Stimulated activated naive CD8-positive, alpha-beta T cell treated with anti-CD3 and anti-CD28 coated beads, Interleukin-15, Interleukin-2, amounts not matched to agents 100 U/mL and 50 U/mL, for 24 hours (primary cell): ENCODE measurements around the gene SCAMP5.

ENCODE experiments used
- ATAC-seq: fragments of 150-1000 bp; cut with Tn5 transposase; one replicate; pipeline ENCODE4 v1.10.0; 2021
- DNase-seq: peaks from one replicate; pipeline ENCODE4 v3.0.0; 2021

SCAMP5 gene

DNA sequence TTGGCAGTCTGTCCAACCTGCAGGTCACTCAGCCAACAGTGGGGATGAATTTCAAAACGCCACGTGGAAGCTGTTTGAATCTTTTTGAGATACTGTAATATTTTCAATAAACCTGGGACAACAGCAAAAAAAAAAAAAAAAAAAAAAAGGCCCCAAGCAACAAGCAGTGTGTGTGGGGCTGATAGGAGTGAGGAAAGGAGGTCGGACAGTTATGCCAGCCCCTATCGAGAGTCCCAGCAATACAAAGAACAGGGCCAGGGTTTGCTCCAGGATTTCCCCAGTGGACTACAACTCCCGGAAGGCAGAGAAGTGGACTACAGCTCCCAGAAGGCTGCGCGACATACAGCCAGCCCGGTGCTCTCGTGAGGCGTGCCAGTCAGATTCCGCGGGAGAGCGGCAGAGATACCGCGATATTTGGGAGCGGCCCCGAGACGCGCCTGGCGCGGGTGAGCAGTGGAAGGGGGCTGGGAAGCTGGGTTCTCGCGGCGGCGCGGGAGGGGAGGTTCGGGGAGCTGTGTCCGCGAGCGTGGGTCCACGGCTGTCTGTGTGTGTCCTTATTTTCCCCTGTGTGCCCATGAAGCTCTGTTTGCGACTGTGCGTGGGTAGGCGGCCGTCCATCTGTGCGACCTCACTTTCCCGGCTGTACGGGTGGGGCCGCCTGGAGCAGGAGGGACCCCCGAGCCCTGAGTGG, 28.0 kb downstream of the SCAMP5 start, which contains the start of gene PPCDC:
Gene PPCDC (plus strand): TSS at position 410 of the 691 bp plus-strand sequence. CDS start 4,729 bp downstream, outside the sequence.
- DNase-seq (peak; percentile 95), ATAC-seq (peak; percentile 99)

DNA sequence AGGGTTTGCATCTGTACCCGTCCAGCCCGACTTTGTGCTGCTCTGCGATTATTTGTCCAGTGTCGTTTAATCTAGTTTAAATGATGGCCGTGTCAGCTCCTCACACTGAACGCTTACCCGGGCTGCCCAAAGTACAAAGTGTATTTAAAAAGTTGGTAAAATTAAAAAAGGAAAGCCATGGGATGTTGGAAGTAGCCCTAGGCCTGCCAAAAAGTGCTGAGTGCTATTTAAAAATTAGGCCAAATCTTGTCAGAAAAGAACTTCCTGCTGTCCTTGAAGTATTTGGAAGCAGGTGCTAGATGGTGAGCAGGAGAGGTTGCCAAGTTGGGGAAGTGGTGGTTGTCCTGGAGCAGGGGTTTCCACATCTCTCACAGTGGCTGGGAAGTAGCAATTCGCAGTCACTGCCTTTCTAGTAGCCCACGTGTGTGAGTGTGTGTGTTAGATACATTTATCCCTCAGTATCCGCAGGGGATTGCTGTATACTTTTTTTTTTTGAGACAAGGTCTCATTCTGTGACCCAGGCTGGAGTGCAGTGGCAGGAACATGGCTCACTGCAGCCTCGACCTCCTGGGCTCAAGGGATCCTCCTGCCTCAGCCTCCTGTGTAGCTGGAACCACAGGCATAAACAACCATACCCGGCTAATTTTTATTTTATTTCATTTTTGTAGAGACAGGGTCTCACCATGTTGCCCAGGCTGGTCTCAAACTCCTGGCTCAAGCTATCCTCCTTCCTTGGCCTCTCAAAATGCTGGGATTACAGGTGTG, 28.7 kb downstream of the SCAMP5 start:
- DNase-seq: no peak

DNA sequence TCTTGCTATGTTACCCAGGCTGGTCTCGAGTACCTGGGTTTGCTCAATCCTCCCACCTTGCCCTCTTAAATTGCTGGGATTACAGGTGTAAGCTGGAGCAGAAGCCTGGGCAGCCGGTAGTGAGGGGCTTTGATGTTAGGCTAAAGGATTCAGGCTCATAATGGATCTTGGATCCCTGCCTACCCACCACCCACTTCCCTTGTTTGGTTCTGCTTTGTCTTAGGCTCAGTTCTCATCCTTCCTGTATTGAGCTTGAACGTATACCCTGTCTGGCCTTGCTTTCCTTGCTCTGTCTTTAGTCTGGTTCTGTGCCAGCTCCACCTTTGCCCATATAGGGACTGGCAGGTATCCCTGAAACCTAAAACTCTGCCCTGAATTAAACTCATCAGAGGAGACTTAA, 29.7 kb downstream of the SCAMP5 start:
- DNase-seq (no peak), ATAC-seq (no peak)

More for the DNA sequence above, 28.7 kb downstream of the SCAMP5 start:
- no peak for ATAC-seq

DNA sequence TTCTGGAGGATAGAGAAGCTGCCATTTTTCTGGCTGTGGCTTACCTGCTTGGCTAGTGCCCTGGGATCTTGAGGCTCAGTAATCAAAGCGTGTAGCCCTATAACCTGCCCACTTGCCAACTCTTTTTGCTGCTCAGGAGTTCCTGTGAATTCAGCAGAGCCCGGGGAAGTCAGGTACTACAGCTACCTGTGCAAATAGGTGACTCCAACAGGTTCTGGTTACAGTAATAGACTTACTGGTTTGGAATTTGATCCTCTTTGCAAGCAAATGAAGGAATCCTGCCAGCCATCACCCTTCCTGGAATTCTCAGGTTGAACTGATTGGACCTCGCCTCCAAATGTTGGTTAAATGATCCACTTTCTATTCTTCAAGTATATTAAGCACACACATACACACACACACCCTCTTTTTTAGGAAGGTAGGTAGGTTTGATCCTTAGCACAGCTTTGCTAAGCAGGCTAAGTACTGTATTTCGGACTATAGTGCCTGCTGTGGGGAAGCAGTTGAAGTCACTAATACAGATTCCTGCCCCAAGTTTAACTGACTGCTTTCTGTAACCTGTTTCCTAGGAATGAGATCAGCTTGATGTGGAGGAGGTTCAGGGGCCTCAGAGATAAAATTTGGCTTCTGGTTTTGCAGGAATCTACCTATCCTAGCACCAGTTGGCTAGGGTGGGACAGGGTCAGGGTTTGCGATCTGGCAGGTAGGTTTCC, 30.3 kb downstream of the SCAMP5 start:
- ATAC-seq (no peak), DNase-seq (no peak)

DNA sequence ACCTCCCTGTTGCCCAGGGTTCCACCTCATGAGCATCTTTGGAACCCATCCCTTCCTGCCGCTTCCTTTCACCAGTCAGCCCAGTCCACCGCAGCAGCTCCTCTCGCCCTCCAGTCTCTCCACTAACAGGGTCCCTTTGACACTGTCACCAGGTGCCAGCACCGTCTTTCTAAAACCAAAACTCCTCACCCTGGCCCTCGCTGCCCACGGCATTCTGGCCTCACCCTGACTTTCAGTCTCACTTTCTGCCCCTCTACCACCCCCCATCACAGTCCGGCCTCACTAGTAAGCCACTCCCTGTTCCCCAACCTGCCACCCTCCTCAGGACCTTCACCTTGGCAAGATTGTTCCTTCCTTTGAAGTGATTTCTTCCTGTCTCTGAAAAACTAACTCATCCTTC, 32.2 kb downstream of the SCAMP5 start:
- ATAC-seq (no peak), DNase-seq (no peak)

DNA sequence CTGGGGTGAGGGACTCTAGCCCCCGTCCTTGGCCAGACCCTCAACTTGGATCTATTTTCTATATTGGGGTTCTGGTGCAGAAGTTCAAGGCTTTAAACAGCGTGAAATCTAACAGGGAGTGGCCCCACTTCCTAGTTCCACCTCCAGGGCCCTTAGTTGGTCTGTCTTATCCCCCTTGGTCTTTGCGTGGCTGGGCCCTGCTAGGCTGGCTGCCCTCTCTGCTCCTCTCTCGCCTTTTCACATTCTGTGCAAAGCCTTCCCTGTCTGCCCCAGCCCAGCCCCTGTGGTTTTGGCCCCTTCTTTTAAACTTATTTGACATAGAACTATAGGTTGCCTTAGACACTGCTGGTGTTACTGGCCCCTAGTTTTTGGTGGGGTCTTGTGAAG, 33.6 kb downstream of the SCAMP5 start:
- no peak for ATAC-seq
- no peak for DNase-seq

DNA sequence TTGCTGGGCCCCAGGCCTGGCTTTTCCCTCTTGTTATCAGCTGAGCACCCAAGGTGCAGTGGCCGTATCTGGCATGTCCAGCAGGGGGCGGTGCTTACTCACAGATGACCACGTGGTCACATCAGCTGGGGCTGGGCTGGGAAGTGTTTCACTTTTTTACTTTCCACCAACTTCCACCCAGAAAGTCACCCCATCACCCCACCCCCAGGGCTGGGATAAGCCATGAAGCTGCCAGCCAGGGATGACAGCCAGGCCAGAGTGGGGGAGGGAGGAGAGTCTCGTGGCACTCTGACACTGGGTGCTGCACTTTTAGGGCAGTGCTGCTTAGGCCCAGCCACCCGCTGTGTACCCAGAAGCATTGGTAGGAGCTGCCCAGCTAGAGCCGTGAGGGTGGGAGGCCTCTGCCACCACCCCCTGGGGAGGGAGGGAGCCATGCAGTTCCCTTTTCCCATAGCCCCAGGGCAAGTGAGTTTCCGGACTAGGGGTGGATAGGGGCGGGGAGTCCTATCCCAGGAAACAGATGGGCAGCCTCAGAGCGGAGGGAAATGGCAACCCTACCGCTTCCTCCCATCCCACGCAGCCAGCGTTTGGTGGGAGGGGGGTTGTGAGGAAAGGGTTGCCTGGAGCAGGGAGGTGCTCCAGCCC, 34.1 kb downstream of the SCAMP5 start:
- peak; percentile 77 for ATAC-seq
- peak; percentile 93 for DNase-seq

DNA sequence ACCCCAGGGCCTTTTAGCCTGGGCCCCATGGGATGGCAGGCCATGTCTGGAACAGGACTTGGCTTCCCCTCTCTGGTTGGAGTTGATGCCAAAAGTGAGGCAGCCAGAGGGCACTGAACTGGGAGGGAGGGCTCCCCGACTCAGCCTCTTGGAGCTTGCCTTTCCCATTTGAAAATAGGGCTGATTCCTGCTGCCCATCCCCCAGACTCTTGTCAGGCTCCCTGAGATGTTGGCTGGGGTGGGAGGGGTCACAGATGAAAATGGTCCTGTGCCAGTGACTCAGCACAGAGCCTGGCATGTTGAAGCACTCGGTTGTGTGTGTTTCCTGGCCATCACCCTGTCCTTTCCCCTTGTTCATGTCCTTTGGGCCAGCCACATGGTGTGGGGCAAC, 34.7 kb downstream of the SCAMP5 start:
- ATAC-seq: no peak
- DNase-seq: no peak

DNA sequence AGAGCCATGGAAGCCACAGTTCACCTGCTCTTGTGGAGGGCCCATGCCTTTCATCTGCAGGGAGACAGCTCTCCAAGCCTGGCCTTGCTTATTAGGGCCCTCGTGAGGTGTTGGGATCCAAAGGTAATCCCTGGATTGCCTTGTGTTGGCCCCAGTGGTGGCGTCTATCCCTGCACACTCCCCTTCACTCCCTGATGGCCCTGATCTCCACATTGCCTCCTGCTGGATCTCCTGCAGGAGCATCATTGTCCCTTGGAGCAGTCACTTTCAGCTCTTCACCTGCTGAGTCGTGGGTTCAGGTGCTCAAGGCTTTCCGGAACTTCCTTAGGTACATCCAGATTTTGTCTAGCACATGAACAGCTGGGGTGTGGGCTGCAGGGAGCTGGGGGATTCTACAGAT, 35.1 kb downstream of the SCAMP5 start:
- no peak for DNase-seq
- no peak for ATAC-seq

DNA sequence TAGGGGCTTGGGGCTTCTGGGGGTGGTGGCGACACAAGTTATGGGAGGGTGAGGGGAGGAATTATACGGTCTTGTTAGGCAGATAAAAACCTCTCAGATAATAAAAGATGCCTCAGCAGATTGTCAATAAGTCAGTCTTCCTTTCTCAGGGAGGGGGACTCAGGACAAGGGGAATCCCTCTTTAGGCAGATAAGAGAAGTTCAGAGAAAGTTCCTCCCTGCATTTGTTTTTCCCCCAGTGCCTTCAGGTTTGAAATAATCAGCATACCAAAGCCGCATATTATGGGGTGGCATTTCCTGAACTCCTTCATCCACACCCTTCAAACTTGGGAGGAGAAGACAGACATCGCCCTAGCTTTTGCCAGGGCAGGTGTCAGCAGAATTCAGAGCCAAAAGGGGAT, 36.5 kb downstream of the SCAMP5 start:
- ATAC-seq (no peak), DNase-seq (no peak)

DNA sequence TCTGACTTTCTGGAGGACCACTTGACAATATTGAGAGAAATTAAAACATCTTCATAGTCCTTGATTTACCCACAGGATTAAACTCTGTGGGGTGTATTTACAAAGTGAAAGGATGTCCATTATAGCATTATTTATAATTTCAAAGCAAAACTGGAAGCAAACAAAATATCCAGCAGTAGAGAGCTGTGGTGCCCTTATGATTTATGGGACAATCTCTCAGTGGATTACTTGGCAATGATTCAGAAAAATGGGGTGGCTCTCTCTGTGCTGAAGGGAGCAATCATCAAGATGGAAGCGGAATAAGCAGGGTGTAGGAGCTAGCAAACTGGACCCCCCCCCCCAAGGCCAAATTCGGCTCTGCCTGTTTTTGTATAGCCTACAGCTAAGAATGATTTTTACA, 37.0 kb downstream of the SCAMP5 start:
- DNase-seq: no peak
- ATAC-seq: no peak

DNA sequence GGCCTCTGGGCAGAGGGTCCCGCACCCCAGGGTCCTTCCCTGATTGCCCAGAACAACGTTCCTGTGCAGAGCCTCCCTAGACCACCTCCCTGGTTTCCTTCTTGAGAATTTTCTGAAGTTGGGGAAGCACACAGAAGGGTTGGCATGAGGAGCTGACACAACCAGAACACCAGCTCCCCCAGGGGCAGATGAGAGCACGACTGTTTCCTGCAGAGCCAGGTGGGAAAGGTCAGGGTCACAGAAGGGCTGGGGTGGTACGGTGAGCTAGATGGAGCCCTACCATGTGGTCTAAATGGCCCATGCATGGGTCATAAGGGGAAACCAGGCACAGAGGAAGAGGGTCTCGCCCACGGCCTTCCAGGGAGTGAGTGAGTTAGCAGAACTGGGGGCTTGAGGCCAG, 38.4 kb downstream of the SCAMP5 start:
- DNase-seq (no peak), ATAC-seq (no peak)

DNA sequence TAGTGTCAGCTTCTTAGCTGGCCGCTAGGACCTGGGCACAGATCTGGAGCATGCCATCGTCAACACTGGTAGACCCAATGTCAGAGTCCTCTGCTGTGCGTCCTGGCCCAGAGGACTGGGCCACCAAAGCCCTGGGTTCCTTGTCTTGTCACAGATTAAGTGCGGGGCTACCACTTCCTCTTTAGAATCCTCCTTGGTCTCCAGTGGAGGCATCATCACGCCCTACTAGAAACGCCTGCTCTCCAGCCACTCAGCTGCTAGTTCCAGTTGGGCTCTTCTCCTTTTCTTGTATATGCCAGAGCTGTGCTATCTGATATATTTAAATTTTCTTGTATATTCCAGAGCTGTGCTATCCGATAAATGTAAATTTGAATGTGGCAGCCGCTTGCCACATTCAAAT, 39.3 kb downstream of the SCAMP5 start:
- ATAC-seq (no peak), DNase-seq (no peak)

DNA sequence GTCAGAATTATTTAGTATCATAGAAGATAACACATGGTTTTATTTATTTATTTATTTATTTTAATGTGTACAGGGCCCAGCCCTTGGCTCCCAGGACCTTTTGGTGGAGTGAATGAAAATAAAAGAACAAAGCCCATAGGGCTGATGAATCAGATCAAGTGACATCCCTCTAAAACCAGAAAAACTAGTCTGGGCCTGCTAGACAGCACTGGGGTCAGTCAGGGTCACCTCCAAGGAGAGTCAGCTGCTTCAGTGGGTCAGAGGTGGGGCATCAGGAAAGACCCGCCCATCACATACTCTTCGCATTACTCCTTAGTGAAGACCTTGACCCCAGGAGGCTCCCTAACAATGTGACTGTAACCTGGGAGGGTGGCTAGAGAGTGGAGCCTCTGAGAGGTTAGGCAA, 40.9 kb downstream of the SCAMP5 start:
- ATAC-seq: no peak
- no peak for DNase-seq

DNA sequence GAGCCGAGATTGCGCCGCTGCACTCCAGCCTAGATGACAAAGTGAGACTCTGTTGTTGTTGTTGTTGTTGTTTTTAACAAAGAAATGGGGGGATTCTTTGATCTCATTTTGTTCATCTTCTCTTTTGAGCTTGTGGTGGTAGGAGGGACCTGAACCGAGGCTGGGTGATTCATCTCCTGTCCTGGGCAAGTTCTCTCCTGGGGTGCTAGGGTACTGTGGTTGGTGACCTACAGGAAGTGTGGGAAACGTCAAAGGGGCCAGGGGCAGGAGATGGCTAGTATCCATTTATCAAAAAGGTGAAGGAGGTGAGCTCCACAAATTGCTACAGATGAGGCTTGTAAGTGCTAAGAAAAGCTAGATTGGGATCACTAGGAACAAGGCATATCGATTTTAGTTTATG, 42.3 kb downstream of the SCAMP5 start:
- ATAC-seq (peak; percentile 73), DNase-seq (peak; percentile 29)

DNA sequence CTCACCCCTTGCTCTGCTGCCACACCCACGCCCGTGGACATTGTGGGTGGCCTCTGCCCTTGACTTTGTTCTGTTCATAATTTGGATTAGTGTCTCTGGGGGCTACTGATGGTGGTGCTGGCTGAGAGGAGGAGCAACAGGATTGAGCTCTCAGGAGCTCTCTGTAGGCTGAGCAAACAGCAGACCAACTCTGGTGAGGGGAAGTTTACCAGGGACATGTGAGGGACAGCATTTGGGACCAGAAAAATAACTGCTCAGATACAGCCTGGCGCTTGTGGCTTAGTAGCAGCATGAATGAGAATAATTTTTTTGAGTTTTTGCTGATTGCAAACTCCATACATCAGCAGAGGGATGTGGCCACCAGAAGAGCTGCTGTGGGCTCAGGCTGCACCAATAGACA, 42.9 kb downstream of the SCAMP5 start:
- DNase-seq: no peak

DNA sequence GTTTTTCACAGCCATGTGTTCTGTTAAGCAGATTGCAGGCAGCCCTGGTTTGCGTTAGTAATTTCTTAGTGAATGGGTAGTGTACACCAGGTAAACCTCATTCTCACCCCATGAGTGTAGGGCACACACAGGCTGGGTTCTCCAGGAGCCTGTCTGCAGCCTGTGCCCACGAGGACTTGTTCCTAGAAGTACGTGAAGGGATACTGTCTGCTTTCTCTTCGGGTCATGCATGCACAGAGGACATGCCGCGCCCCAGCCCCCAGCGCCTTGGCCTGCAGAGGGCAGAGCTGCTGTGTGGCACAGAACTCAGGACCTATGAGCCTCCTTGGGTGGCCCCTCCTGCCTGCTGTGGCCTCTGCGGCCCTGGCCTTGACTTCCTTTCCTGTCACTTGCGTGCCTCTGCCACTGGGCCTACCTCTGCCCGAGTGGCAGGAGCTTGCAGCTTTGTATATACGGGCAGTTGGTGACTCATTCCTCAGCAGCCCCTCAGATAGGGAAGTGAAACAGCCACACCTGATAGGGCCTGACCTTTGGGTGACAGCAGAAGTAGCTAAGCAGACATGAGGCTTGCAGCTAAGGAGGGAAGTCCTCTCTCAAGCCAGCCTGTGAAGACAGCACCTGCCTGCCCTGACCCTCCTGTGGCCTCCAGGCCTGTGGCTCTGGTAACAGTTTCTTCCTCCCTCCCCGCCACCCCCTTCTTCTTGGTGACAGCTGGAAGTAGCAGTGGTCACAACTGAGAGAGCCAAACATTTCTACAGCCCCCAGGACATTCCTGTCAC, 47.6 kb downstream of the SCAMP5 start:
- DNase-seq: peak; percentile 76
- peak; percentile 96 for ATAC-seq

More for the DNA sequence above, 42.9 kb downstream of the SCAMP5 start:
- no peak for ATAC-seq

DNA sequence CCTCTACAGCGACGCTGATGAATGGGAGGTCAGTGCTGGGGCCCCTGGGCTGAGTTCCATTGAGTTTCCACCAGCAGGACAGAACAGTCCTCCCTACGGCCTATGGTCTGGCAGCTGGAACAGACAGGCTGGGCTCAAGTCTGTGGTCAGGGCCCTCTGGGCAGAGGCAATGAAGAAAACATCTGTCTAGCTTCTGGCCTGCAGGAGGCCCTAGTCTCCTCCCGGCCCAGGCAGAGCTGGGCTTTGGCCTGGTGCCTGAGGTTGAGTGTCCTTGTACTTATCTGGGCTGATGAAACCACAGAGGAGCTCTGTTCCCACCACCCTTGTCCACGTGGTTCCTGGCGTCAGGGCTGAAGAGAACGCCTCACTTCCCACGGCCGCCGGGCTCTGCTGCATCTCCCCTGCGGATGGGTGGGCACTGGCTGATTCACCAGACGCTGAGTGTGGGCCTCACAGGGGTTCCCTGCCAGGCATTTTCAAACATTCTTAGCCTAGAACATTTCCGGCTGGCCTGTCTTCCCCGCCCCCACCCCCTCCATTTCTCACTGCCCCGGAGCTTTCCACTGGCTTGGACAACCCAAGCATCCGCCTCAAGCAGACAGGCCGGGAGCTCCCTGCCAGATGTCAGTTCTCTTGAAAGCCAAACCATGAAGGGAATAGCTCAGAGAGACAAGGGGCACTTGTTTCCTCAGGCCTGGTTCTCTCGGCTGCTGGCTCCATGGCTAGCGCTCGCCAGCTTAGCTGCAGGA, 48.3 kb downstream of the SCAMP5 start:
- peak; percentile 46 for DNase-seq
- no peak for ATAC-seq

DNA sequence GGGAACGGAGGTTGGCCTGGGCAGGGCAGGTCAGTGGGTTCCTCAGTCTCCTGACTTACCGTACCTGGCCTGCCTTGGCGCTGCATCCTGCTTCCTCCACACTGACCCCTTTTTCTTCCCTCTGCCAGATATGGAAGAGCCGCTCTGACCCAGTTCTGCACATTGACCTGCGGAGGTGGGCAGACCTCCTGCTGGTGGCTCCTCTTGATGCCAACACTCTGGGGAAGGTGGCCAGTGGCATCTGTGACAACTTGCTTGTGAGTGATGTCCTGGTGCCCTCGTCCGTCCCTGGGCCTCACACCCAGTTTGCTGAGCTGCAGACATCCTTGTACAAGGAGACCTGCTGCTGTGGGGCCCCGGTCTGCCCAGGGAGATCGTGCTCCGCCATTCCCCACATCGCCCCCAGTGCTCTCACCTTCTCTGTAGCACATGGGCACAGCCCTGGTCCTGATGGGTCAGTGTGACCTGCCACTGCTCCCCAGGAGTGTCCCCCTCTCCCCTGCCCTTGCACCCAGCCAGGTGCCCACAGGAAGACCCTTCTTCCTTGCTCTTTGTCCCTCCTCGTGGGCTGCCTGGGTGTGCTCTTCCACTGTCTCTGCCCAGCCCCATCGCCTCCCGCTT, 49.0 kb downstream of the SCAMP5 start:
- ATAC-seq: no peak
- no peak for DNase-seq

DNA sequence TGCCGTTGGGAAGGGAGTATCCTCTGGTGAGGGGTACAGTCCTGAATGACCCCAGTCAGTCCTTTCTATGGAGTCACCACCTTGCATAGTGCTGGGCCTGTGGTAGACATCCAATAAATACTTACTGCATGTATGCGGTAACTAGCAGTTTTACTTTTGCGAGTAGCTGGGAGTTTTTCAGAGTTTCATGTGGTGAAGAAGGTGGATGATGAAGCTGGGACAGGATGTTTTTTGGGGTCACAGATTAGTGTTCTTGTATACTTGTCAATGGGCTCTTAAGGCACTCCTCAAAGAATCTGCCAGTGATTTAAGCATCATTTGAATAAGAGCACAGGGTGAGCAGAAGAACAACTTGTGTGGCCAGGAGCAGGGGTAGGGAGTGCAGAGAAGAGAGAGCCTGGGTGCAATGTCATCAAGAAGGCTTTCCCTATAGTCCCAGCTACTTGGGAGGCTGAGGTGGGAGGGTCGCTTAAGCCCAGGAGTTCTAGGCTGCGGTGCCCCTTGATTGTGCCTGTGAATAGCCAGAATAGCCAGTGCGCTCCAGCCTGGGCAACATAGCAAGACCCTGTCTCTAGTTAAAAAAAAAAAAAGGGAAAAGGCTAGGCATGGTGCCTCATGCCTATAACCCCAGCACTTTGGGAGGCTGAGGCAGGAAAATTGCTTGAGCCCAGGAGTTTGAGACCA, 50.1 kb downstream of the SCAMP5 start:
- no peak for DNase-seq
- ATAC-seq: no peak
